OCI-M2 (cell line): ENCODE measurements around the gene BTBD9.

ENCODE experiments used
- DNase-seq: peaks from one replicate; lab custom pipeline; 2025; ENCODE audit not compliant: unreplicated experiment; lab: John Stamatoyannopoulos, UW

The BTBD9 gene

DNA sequence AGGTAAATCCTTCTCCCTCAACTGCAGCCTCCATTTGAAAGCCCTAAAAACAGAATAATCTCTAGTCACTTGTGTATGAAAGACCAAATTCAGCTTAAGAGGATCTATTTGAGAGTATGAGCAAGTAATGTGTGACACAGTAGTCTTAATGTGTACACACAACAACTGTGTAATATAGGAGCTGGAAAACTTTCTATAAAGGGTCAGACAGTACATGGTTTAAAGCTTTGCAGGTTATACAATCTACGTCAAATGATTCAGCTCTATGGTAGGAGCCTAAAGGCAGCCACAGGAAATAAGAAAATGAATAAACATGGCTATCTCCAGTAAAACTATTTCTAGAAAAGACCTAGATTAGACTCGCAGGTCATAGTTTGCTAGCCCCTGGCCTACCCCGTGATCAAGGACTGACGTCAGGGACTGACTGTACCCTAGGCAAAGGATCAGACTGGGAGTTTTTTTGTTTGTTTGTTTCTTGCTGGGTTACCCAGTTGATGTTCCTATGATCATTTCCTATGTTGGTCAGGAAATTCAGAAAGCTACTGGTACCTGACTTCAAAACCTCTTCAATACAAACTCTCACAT, 39.7 kb downstream of the BTBD9 start:
- no peak for DNase-seq

DNA sequence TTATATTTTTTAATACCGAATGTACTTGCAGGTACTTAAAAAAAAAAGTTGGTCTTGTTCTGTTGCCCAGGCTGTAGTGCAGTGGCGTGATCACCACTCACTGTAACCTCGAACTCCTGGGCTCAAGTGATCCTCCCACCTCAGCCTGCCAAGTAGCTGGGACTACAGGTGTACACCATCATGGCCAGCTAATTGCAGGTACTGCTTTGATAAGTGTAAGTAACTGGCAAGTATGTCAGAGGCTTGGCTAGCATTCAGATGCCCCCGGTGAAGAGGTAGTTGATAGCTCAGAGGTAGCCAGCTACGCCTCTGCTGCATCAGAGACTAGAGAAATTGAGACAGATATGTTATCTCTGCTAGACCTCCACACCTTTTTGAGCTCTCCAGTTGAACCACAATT, 40.5 kb downstream of the BTBD9 start:
- no peak for DNase-seq

DNA sequence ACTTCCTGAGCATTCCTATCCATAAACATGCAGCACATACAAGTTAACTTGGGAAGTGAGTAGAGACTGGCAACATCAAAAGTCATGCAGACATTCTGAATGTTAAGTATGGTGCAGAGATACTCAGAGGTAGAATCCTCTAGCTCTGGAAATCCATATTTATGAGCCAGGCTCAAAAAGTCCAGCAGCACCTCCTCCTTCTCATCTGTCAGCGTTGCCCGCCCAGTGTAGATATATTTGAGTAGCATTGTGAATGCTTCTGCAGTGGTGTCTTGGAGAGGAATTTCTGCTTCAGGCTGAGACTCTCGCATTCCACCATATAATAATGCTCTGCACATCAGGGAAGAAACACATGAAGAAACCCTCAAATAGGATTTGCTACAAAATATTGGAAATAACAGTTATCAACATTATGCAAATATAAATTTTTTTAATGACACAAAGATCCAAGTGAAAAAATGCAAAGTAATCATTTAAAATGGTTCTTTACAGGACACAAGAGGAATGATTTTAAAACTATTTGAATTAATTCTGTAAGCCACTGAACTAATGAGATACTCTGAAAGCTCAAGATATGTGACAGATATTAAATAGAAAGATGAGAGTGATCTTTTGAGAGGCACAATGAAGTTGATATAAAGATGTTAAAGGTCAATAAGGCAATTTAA, 45.6 kb downstream of the BTBD9 start:
- no peak for DNase-seq

DNA sequence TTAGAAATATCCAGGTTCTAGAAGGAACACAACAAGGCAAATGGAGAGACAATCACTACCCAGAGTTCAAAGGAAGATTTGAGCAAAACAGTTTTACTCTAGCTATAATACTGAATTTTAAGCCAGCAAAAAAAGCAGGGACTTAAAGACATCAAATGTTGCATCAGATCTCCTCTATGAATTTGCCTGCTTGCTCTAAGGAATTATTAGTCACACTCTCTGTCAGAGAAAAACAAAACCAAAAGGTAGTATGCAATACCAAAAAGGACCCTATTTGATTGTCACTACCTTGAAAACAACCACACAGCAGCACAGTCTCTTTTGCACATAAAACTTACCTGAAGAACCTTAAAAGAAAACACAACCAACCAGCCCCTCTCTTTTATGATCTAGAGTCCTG, 46.3 kb downstream of the BTBD9 start:
- no peak for DNase-seq

DNA sequence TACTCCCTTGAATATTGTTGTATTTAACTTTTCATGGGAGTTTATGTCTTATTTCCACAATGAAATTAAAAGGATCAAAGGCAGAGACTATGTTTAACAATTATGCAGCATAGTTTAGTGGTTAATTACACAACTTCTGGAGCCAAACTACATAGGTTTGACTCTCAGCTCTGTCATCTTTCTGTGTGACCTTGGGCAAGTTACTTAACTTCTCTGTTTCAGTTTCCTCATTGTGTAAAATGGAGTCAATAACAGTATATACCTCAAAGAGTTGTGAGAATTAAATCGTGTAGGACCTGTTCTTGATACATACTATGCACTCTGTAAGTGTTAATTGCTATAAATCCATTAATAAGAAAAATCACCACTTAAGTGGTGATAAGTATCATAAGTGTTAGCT, 48.3 kb downstream of the BTBD9 start:
- no peak for DNase-seq

DNA sequence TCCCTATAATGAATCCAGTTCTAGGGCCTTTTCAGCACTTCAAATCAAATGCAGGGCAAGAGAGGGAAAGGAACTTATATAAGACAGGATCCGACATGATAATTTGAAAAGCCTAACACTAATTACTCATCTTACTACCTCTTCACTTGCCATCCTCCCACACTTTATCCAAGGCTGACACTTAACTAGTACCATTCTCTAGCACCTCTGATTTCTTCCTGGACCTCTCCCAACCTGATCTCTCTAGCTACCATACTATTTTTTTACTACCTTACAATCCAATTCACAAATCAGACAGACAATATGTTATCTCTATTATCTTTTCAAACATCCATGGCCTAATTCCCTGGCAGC, 50.4 kb downstream of the BTBD9 start:
- no peak for DNase-seq

DNA sequence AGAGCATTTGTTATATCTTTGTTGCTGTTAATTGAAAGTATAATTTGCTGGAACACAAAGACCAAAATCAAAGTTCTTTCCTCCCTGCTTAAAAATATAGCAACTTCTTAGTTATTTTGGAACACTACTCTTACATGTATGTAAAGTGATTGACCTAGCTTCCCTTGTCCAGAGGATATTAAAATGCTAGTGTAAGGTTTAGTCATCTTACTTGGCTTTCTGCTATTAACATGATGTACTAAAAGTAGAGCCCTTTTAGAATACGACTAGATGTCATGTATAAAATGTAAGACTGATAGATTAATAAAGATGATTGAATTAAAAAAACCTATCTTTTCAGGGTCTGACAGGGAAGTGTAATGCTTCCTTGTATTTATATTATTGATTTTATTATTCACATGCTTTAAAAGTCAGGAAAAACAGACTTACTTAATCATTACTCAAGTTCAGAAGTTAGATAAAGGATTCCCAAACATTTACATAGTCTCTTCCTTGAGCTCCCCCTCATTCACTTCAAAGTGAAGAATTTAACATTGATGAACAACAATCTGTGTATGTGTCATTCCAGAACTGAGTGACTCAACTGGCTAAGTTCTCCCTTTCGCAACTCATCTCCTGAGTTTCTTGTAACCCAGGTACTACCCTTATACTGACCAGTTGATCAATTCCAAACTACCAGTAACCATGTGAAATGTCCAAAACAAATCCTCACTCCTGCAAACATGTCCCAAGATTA, 50.9 kb downstream of the BTBD9 start:
- no peak for DNase-seq

DNA sequence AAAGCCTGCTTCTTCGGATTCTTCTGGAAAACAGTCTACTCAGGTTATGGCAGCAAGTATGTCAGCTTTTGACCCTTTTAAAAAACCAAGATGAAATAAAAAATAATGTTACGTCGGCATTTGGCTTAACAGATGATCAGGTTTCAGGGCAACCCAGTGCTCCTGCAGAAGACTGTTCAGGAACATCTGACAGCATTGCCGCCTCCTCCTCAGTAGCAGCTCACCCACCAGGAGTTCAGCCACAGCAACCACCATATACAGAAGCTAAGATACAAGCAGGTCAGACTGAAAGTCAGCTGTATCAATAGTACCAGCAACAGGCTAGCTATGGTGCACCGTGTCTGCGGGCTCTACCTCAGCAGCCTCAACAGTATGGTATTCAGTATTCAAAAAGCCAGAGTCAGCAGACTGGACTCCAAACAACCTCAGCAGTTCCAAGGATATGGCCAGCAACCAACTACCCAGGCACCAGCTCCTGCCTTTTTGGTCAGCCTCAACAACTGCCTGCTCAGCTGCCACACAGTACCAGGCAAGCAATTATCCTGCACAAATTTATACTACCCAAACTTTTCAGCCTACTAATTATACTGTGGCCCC, 51.9 kb downstream of the BTBD9 start:
- no peak for DNase-seq

DNA sequence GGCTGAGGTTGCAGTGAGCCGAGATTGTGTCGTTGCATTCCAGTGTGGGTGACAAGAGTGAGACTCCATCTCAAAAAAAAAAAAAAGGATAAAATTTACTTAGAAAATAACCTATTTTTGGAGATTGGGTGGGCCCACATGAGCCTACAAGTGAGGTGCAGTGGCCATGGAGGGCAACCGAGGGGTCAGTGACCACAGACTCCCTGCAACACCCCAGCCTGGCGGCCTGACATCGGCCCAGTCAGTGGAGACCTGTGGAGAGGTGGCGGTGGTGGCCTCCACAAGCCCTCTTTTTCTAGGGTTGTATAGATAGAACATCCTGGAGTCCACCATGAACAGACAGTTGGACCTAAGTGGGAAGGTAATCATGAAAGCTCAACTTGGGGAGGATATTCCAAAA, 52.7 kb downstream of the BTBD9 start:
- DNase-seq = no peak

DNA sequence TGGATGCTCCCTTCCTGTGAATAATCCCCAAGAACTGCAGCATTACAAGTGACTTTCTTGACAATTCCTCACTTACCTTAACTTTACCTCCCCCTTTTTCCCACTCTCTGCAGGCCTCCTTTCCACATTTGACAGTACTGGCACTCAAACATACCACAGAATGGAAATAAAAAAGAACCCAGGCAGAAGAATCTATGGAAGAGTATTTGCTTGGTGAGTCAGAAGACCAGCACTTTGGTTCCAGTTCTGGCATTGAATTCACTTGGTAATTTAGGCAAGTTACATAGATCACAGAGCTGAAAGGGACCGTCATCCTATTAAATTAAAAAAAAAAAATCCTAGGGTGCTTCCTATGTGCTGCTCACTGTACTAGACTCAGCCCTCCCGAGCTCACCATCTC, 55.0 kb downstream of the BTBD9 start:
- no peak for DNase-seq

DNA sequence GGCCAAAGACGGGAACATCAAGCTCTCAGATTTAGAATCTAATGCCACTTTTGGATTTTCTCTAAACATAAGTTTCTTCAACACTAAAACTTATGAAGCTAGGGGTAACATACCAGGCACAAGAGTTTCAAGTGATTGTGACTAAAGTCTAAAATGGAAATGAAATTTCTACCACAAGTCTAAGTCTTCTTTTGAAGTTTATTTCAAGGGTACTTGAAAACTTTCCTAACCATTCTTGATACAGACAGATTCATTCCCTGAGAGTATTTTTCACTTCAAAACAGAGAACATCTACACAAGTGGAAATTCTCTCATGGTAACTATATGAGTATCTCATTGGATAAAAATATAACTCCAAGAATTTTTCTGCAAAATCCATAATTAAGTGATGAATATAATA, 56.2 kb downstream of the BTBD9 start:
- DNase-seq = no peak

DNA sequence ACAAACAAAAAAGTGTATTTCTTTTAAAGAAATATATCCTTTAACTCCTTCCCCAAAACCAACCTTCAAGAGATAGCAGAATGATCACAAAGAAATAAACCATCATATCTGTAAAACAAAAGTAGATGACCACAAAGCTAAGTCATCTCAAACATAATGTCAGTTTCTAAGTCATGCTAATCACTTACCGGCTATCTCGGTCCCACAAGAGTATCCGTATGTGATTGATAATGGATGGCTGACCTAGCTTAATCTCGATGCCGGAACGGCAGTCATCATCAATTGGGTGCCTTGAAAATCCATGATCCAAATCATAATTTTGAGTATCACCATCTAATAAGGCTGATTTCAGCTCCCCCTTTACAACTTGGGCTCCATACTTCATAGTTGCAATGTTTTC, 59.7 kb downstream of the BTBD9 start:
- no peak for DNase-seq

DNA sequence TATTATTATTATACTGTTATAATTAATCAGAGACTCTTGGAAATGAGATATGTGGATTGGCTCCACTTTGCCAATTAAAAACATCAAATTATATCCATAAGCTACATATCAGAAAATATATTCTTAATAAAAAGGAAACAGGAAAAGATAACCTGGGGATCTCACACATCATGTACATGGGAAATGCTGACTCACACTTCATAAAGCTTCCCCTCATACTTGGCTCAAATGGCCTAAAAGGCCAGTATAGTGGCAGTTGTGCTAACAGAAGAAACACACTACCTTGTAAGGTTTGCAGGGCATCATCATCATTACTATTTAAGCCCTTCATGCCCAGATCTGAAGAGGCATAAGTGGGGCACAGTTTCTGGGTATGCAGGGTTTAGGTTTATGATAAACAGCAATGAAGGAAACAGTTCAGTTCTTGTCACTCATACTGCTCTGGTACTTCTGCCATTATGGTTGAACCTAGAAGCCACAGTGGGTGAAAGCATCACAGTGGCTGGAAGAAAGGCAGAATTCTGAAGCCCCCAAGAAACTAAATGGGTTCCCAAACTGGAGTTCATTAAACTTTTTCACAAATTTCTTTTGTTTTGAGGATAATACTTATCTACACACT, 60.6 kb downstream of the BTBD9 start:
- no peak for DNase-seq

DNA sequence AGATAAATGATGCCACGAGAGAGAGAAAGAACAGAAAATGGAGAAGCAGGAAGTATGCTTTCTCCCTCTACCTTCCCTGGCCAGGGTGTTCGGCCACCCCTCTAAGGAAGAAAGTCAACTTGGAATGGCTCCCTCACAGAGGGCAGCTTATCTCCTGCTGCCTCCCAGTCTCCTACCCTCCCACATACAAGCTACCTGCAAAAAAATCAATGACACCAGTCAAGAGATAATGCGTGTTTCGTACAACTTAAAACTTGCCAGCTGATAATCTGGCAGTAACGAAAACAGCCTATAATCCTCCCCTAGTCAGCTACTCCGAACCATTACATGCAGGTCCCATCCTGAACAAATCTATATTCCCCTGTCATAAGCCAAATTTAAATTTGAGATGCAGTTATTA, 61.7 kb downstream of the BTBD9 start:
- no peak for DNase-seq

DNA sequence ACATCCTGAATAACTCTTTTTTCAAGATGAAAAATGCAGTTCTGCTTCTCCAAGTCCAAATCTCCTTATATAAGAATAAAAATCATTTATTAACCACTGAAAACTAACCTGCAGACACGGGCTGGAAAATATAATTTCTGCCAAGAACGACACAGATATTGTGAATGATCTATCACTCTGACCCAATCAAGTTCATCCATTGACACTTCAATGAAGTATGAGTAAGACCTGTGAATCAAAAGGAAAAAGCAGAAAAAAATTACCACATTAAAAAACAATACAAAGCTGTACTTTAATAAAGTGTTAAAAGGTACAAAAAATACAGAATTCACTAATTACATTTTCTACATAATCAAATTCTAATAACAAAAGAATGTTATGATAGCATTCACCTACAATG, 62.2 kb downstream of the BTBD9 start:
- no peak for DNase-seq

DNA sequence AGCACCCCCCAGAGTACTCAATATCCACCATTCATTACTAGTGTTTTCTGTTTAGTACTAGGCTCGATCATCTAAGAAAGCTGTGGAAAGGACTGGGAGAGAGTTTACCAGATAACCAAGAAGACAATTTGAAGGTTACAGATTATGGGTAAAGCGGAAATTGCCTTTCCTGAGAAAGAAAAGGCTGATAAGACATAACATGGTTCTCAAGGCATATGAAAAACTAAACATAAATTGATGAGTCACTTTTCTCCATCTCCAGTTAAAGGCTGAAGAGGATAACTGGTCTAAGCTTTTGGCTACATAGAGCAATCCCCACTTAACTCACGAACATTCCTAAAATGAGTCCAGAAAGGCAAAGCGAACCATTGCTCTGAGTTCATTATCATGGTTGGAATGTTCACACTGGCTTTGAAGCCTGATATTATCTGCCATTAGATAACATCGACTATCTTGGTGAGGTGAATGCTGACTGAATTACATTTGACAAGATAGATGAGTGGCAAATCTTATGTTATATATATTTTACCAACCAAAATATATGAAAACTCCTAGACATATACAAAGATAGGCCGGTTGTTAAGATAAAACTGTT, 65.8 kb downstream of the BTBD9 start:
- no peak for DNase-seq

DNA sequence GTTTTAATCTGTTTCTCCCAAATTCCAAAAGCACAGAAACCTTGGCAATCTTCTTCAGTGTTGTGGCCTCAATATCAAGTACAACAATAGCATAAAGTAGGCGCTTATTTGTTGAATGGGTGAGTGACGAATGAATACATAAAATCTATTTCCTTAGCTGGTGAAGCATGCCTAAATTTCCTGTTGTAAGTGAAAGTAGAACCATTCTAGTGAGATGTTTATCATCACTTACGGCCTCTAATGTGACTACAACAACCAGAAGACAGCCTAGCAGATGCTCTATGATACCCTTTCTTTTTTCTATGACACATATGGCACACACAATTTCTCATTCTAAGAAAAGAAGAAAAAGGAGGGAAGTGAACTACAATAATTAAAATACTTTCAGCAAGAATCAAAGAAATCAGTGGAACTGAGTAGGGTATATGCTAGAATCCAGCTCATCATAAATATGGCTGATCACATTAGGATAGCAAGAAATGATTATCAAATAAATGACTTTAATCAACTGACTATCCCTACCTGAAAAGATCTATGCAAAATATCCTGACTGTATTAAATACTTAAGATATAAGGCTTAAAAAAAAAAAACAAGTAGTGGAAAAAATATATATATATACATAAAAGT, 67.4 kb downstream of the BTBD9 start:
- no peak for DNase-seq

DNA sequence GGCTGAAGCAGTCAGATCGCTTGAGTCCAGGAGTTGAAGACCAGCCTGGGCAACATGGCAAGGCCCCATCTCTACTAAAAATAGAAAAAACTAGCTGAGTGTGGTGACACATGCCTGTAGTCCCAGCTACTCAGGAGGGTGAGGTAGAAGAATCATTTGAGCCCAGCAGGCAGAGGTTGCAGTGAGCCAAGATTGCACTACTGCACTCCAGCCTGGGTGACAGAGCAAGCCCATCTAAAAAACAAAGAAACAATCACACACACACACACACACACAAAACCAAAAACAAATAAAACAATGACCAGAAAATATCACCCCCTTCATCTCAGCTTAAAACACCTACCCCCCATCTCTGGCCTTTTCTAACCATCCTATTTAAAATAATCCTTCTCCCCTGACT, 68.0 kb downstream of the BTBD9 start:
- DNase-seq = no peak

DNA sequence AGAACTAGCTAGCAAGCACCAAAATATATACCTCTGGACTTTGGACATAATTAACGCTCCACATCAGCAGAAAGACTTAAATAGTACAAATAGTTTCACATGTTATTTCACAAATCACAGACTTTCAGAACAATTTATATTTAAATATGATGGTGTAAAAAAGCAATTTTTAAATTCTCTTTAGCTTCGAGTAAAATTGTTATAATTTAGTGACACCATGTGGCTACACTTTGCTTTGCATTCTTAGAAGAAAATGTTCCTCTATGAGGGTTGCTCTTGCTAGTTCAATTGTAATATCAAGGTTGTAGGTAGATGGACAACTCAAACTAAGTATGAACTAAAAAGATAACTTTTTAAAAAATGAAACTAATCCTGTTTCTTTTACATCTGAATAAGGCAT, 69.0 kb downstream of the BTBD9 start:
- no peak for DNase-seq

DNA sequence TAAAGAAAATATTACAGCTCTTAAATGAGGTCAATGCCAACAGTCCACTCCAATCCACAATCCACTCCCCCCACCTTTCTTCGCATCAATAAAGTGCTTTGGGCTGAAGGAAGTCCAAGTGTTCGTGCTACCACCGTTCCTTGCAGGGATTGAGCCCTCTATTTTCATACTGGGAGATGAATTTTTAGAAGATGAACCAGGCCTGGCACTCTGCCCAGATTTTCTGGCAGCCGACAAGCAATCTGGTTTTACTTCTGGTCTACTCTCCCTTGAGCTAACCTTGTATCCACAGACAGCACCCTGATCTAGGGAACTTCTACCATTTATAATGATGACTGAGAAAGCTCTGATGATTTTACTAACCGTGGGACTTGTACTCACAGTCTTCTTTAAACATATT, 72.3 kb downstream of the BTBD9 start:
- no peak for DNase-seq
